ENCODE data around the gene TSLP.

TSLP gene

GRCh38 chr5:111099058-111099778 is 27.7 kb downstream of the TSLP start:
- DNase-seq: no peak

- no peak for DNase-seq
Measured at GRCh38 chr5:111106320-111106948, 34.9 kb downstream of the TSLP start.

- no peak for DNase-seq
Measured at GRCh38 chr5:111107371-111107770, 35.9 kb downstream of the TSLP start.

GRCh38 chr5:111111956-111112355 is 40.4 kb downstream of the TSLP start:
- DNase-seq: no peak

GRCh38 chr5:111113678-111114077 is 42.2 kb downstream of the TSLP start:
- no peak for DNase-seq

GRCh38 chr5:111115229-111115628 is 43.7 kb downstream of the TSLP start:
- no peak for DNase-seq

DNA sequence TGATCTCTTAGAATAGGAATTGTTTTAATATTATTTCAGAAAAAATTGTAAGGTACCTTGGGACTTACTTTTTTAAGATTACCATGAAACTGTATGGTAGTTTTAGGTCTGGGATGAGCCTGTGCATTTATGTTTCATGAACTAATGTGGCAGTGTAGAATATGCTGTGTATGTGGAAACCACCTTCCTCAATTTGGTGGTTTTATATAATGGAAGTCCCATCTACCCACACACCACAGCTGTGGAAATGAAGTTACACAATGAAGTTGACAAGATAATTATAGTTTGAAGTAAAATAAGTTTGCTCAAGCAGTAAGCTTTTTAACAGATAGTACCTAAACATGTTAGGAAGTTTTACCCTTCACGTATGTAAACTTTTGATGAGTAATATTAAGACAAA is 45.0 kb downstream of the TSLP start:
- no peak for DNase-seq

DNA sequence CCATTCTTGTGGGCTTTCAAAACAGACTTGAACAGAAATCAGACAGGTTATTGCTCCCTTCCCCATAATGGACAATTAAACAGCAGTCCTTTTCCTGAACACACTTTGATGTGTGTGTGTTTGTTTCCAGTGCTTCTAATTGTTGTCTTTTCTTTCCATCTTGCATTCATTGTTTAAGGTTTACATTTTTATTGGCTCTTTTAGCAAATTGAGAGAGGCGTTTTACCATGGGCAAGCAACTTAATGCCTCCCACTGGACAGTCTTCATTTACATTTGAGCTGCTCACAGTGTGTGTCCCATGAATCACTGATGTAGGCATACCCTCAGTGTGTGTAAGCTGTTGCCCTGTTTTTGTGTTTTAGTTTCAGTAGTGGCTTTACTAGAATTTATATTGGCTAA is 45.6 kb downstream of the TSLP start:
- DNase-seq: no peak

- no peak for DNase-seq
Measured at GRCh38 chr5:111119221-111119620, 47.7 kb downstream of the TSLP start.

DNA sequence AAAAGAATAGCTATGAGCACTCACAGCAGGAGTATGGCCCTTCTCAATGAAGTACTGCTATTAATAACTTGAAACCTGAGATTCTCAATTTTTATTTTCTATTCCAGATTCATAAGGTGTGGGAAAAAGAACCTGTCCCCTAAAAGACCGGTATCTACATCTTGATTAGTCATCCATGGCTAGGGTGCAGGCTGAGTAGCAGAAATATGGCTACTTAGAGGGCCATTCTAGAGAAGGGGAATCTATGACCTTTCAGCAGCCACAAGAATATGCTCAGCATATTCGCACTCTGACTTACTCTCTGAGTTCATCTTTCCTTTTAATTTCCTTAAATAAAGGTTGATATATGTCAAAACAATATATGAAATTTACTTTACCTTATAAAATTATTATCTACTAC is 48.3 kb downstream of the TSLP start:
- no peak for DNase-seq

- no peak for DNase-seq
Measured at GRCh38 chr5:111120911-111121310, 49.4 kb downstream of the TSLP start.

GRCh38 chr5:111121926-111122325 is 50.4 kb downstream of the TSLP start:
- DNase-seq: no peak

DNA sequence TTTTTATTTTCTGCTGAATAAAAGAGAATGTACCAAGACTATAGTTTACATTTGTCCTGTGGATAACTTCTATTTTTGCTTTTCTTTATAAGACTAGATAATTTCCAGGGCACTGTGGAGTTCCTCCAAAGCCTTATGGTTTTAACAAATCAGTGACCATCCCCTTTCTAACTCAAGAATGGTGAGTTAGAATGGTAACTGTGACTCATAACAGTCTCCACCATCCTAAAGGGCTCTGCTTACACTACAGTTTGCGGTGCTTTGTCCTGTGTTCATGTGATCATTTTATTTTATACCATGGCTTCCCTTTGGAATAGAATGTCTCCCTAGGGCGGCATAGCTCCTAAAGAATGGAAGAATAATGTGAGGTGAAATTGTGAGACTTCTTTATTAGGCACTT is 50.9 kb downstream of the TSLP start:
- DNase-seq: no peak

DNA sequence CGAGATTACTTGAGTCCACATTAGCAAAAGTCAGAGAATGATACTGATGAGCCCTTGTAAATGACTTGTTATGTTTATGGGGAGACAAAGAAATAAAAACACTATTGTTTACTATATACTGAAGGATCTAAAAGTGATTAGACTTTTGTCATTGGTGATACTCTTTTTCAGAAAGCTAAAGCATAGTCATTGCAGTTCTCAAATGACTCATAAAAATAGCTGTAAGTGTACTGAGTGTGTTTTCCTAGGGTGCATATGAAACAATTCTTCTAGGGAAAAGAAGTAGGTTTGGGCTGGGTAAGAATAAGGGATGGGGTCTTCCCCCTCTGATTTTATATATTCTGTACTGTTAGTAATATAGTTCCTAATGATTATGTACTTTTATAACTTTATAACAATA is 53.3 kb downstream of the TSLP start:
- DNase-seq: no peak

DNA sequence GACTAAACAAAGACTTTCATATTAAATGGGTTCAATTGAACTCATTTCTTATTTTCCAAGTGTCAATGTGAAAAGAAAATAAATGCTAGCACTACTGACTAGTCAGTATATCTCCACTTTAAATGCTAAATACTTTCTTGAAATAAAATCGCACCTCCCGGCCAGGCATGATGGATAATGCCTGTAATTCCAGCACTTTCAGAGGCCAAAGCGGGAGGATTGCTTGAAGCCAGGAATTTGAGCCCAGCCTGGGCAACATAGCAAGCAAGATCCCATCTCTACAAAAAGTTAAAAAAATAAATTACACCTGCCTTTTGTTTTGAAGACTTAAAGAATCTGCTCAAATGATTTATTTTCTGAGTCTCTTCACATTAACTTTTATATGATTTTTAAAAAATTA is 55.4 kb downstream of the TSLP start:
- no peak for DNase-seq

All from HCEC 1CT (cell line).